NCI-H2227 treated with DMSO at 0.1 percent for 48 hours (cell line): ENCODE results near the gene E2F2.

Source experiments
- DNase-seq: peaks from one replicate; lab custom pipeline; 2025; lab: John Stamatoyannopoulos, UW

The E2F2 gene

DNA sequence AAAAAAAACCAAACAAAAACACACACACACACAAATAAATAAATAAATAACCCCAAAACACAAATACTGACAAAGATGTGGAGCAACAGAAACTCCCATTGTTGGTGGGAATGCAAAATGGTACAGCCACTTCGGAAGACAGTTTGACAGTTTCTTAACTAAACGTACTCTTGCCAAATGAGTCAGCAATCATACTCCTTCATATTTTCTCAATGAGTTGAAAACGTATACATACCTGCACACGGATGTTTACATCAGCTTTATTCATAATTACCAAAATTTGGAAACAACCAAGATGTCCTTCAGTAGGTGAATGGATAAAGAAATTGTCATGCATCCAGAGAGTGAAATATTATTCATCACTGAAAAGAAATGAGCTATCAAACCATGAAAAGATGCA lies 70.5 kb downstream of the E2F2 start:
- no peak for DNase-seq

DNA sequence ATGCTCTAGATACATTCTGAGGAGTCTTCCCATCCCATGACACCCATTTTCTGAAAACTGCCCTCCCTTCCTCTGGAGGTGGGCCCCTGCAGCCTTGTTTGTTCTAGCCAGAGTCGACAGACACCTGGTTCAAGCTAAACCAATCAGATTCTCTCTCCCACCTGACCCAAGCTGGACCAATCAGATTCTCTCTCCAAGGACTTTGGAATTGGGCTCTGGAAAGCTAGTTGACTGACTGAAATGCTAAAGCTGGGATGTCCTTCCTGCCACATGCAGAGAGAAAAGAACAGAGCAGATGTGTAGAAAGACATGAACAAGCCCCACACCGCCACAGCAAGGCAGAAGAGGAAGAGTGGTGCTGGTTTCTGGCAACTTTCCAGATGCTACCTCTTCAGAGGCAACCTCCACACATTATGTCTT lies 71.7 kb downstream of the E2F2 start:
- DNase-seq = no peak
